Right forelimb (tissue), 1 donor: ENCODE measurements around the gene MEF2C.
A peak's percentile ranks its signal among the peaks of the same experiment; 100 is the strongest.

Experiments
- DNase-seq: peaks from one replicate; pipeline ENCODE4 v3.0.0-alpha.2; 2018

The MEF2C gene

GRCh38 chr5:88683506-88684135 is 199.4 kb downstream of the MEF2C start:
- peak; percentile 64 for DNase-seq

GRCh38 chr5:88682881-88683361 is 200.1 kb downstream of the MEF2C start:
- DNase-seq: no peak

DNA sequence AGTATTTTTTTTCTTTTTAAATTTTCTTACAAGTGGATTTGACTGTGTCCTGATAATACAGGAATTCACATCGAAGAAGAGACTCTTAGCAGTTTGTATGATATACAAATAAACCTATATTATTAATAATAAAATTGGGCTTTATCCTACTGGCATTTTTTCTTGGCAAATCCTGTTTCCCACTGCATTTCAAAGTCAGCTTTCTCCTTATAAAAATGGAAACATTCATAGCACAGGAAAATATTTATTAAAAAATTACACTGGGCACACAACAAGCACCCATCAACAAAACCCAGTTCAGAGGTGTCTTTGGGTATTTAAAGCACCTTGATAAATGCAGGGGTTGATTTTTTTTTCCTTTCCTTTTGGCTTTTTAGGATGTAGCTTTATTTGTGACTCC is 200.9 kb downstream of the MEF2C start:
- no peak for DNase-seq

DNA sequence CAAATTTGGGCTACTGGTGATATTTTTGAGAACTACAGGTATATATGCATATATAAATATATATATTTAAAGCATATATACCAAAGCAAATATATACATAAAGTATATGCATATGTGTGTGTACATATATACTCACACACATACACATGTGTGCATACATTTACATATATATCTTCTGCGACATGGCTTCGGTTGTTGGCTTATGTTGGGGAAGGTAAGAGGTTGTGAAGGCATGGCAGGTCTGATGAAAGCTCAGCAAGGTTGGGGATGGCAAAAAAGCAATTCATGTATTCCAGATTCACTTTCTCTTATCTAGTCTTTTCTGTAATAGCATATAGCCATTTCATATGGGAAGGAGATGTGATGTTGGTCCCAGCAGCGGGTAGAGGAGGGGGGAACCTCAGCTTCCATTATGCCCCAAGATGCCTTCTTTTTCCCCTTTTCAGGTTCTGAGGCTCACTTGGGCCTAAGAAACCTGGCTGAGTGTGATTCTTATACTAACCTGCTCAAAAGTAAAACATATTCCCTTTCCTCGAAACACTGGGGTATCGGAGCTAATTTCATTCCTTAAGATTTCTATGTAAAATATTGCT is 201.7 kb downstream of the MEF2C start:
- no peak for DNase-seq

DNA sequence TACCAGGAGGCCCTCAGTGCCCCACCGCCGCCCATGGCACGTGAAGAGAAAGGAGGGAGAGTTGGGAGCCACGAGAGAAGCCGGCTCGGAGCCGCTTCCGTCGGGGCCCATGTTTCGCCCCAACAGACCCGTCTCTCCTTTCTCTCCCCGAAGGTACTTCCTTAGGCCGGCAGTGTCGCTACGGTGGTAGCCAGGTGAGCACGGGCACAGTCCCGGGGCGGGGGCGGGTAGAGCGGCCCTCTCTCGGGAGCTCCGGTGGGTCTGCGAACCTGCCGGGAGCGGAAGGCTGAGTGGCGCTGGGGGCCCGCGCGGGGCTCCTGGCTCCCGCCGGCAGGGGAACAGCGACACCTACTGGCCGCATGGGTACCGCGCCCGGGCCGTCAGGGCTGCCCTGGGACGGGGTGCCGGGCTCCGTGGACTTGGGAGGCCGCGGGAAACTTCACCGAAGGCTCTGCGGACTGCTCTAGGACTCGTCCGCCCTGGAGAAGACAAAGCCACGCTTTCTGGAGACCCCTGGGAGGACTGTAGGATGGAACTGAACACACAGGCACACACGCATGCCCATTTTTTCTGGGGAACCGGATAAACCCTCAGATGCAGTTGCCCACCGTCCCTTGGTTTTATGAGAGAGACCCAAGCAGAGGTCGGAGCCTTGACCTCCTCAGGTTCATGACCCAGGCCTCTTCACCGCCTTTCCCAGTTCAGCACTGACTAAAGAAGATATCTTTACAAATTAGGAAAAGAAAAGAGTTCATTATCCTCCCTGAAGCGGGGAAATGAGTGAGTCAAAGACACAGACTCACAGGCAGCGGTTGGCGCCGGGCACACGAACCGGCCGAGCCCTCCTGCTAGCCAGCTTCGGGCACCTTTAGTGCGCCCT is 202.5 kb downstream of the MEF2C start:
- peak; percentile 86 for DNase-seq

DNA sequence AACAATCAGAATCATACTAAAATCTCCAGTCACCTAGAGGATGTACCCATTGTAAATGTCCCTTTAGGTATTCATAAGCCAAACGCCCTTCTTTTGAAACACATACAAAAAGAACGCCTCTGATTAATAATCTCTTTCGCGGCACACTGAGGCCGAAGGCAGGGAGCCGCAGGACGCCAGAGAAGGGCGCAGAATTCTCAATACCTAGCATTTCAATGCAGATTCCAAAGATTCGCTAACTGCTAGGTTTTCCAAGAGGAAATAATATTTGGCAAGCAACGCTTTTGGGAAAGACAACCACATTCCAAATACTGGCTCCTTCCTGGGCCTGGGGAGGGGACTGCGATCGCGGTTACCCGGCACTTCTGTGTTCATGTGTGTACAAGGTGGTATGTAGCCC is 203.3 kb downstream of the MEF2C start:
- DNase-seq: peak; percentile 50

- no peak for DNase-seq
These were observed 204.1 kb downstream of the MEF2C start for GRCh38 chr5:88678770-88679381.

- no peak for DNase-seq
These were observed 204.8 kb downstream of the MEF2C start for GRCh38 chr5:88677943-88678769.

GRCh38 chr5:88677376-88677895 is 205.5 kb downstream of the MEF2C start:
- no peak for DNase-seq

DNA sequence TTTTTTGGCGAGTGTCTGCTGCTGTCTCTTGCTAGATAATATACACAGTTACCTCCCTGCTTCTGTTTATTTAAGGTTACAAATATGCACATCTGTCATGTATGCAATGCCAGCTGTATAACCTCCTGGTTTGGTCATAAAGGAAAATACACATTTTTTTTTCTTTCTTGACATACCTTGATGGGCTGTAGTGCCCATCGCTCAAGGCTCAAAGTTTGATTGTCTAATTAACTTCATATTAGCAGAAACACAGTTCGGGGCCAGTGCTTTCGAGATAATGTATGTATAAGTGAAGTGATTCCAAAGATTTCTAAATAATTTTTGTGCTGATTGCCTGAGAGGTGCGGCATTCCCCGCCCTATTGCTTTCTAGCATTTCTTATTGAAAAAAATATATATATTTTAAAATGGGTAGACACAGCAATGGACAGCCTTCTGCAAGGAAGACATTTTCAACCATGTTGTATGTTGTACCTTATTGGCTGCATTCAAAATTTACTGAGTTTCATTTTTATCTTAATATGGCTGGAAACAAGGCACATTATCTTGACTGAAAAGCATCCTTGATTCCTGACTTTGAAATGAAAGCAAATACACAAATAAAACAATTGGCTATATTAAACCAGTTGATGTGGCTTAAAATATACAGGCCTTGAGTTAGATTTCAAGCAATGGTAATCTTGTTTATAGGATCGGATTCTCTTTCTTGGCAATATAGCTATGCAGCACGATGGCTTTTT is 206.2 kb downstream of the MEF2C start:
- no peak for DNase-seq

DNA sequence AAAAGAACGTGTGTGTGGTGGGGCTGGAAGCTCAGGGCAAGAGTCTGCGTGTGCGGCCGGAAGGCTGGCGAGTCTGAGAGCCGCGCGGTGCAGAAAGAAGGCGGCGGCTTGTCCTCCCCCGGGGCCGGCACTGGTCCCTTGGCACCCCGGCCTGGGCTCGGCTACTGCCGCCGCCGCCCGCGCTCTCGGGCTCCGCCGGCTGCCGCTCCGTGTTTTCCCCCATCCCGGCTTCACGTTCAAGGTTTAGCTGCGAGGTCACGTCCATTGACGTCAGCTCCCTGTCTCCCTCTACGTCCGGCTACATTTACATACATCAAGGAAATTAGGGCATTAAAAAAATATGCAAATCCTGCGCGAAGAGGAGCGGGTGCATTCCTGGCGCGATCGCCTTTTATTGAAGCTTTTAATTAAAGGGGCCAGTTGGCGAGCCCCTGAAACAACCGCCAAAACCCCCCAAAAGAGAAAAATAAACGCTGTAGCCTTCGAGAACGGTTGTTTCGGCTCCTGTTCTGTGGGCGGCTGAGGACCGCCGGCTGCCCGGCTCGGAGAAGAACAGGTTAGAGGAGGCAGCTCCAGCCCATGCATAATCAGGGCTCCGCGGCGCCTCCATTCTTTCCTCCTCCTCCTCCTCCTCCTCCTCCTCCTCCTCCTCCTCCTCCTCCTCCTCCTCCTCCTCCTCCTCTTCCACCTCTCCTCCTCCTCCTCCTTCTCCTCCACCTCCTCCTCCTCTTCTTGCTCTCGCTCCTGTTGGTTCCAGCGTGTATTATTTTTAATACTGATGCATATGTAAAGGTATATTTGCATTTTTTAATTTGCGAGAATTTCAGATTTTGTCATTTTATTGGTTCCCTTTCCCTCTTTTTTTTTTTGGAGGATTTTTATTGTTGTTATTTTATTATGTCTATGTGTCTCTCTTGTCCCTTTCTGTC is 207.0 kb downstream of the MEF2C start:
- peak; percentile 58 for DNase-seq

GRCh38 chr5:88675168-88675707 is 207.7 kb downstream of the MEF2C start:
- no peak for DNase-seq

DNA sequence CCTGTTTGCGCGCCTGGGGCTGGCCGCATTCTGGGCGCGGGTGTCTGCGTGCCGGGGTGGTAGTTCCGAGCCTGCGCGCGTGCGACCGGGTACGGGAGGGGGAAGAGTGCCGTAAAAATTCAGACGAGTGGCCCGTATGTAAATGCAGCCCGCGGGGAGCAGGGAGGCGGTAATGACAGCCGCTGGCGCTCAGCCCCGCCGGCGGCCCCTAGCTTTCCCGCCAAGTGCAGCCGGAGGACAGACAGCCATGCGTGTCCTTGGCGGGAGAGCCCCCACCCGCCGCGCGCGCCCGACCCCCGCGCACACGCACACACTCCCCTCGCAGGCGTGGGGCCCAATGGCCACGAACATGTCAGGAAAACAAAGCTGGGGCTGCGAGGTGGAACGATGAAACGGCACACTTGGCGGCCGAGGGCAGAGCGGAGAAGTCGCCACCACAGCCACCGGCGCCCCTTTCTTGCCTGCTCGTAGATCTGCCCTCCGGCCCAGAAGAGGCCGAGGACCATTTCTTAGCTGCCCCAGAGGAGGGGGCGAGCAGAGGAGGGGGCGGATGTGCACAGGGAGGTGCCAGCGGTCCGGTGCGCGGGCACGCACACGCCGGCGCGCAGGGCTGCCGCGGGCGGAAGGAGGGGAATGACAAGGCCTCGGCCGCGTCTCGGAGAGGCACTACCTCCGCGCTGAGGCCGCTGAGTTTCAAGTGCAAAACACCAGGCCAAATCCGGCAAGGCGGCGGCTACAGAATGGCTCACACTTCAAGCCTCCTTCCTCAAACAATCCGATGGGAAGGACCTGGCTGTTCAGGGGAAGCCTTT is 208.4 kb downstream of the MEF2C start:
- peak; percentile 65 for DNase-seq

- no peak for DNase-seq
These were observed 209.5 kb downstream of the MEF2C start for GRCh38 chr5:88673253-88674105.

- DNase-seq: no peak
These were observed 210.2 kb downstream of the MEF2C start for GRCh38 chr5:88672644-88673252.

- DNase-seq: peak; percentile 60
These were observed 211.2 kb downstream of the MEF2C start for GRCh38 chr5:88671505-88672499.
